GM21825 (cell line): ENCODE results near the gene MTCL1.

Experiments used
- ATAC-seq: cut with Tn5 transposase; IDR thresholded peaks from one replicate; pipeline ENCODE4 v1.9.1; 2021; ENCODE audit warnings: mild to moderate bottlenecking, moderate library complexity; ENCODE audit not compliant: unreplicated experiment

MTCL1 gene

DNA sequence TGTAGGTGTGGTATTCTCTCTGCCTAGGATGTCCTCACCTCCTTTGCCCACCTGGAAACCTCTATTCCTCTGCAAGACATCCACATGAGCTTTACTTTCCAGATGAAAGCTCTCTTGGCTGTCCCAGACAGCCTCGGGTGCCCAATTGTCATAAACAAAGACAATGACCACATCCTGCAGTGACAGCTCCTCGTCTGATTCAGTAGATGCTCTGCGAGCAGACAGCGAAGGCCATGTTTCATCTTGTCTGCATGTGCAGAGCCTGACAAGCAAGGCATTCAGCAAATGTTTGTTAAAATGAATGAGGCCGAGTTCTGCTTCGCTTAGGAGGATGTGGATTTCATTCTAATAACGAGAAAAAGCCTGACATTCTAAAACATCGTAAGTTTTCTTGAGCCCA is 150.9 kb downstream of the MTCL1 start:
- ATAC-seq, result no peak

DNA sequence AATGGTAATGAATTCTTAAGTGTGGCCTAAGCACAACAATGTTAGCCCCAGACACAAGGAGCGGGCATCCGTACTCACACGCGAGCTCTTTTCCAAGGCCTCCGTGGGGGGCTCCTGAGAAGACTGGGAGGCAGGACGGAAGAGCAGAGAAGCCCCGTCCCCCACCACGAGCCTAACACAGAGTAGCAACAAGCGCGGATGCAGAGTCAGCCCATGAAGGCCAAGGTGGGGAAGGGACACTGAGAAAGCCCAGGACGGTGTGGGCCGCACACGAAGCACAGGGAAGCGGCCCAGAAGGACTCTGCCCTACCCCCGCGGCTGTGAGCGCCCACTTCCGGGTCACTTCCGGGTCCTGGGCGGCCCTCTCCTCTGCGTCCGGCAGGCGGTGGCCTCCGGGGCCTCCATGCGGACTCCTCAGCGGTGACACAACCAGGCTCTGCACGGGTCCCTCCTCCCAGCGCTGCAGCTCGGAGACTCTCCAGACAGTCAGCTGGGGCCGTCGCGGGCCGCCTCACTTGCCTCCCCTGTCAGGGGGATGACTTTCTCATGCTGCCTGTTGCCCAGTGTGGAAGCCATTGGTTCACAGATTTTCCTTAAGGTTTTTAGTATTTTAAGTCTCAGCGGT is 151.5 kb downstream of the MTCL1 start:
- ATAC-seq, result no peak

DNA sequence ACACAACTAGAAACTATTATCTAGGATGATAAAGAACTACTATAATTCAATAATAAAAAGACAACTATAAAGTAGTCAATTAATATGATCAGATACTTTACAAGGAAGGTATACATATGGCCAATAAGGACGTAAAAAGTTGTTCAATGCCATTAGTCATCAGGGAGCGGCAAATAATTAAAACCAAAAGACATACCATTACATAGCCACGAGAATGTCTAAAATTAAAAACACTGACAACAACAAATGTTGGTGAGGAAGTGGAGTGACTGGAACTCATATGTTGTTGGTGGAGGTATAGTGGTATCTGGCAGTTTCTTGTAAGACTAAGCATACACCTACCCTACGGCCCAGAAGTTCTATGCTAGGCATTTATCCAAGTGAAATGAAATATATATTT is 152.4 kb downstream of the MTCL1 start:
- no peak for ATAC-seq

DNA sequence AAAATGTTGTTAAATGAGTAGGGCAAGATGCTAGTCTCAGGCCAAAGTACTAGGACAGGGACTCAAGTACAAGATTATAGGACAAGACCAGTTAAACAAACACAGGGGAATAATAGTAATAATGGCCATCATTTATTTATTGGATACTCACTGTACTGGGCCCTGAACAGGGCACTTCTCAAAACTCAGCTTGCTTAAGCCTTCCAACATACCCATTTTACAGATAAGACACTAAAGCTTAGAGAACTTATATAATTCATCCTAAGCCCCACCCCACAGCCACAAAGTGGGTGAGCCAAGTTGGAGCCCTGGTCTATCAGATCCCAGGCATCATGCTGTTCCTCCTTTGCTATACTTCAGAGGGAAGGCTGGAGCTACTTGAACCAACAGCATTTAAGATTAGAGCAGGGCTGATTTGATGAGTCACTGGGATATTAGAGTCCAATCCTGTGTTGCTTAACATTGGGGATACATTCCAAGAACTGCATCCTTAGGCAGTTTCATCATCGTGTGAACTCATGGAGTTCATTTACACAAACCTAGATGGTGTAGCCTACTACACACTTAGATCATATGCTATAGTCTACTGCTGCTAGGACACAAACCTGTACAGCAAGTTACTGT is 153.6 kb downstream of the MTCL1 start:
- ATAC-seq, result no peak

DNA sequence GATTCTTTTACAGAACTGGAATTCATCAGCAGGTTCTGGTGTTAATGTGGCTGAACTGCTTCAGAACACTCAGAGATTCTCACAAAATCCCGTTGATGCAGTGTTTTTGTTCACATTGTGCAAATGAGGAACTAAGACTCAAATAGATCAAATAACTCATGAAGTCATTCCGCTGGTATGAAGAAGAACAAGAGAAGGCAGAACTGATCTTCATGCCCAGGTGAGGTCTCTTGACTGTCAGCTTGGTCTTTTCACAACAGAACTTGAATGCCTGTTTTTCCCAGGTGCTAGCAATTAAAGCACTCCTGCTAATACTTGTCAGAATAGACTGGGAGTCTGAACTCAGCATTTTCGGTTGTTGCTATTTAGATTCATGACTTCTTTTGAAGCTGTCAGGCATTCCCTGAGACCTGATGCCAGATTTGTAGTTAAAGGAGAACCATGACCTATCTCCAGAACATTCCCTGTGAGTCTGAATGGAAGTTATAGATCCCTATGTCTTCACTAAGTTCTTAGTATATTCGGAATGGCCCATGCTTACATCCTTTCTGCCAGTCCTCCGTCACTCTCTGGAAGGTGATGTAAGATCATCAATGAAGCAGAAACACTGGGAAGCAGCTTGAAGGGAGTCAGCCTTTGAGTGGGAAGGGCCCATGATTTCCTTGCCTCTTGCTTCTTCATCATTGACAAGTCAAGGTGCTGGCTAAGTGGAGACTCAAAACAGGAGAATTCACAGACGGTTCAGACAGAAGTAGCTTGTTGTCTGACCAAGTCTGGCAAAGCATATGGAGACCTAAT is 155.7 kb downstream of the MTCL1 start:
- ATAC-seq, result no peak

DNA sequence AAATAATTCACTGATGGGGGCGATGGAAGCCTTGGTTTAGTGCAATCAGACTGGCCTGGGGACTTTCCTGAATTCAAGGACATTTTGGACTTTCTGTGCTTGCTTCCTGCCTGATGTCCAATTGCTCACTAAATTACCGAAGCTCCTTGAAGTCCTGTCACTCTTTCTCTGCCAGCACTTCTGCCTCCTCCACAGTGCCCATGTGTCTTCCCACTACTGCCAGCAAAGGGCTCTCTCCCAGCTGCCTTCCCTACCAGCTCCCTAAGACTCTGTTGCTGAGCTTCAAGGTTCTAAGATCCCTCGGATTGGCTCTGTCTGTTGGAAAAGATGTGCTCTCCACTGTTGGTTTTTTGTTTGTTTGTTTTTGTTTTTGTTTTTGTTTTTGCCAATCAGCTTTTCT is 158.1 kb downstream of the MTCL1 start:
- ATAC-seq, result no peak

DNA sequence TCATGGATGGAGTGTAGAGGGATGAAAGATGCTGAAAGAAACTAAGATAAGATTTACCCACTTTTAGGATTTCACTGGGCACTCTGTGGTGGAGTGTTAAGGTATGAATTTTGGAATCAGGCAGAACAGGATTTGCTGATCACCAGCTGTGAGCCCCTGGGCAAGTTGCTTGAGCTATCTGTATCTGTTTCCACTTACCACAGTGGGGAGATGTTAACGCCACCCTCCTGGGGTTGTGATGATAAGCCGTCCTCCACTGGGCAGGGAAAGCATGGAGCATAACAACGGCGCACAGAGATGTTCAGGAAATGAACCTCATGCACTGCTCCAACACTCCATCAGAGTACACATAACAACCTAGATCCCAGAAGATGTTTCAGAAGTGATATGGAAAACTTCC is 160.6 kb downstream of the MTCL1 start:
- ATAC-seq, result no peak

DNA sequence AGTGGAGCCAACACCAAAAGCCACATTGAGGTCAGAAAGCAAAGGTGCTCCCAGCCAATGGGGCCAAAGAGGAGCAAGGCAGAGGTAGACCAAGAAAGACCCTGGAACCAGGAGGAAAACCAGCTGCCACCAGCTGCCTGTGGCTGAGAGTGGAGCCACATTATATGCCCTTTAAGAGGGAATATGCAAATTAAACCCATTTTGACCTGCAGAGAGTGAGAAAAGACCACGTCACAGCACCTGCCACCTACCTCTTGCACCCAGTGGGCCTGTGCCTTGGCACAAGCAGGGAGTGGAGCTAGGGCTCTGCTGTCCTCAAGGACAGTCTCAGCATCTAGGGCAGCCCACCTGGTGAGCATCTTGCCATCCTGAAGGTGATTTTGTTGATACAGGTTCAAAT is 161.3 kb downstream of the MTCL1 start:
- no peak for ATAC-seq

DNA sequence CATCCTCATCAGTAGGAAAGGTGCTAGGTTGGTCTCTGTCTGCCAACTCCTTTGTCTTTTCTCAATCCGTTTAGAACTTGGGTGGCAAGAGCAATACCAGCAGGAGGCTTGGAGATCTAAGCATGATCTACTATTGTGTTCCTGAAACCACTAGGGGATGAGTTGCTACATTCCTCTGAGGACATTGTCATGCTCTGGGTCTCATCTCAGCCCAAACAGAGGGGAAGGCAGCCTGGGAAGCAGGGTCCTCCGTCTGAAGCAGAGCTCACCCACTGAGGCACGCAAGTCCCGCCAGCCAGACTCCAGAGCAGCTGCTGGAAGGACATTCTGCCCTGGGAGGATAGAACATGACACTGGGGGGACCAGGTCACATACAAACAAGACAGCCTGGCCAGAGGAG is 162.9 kb downstream of the MTCL1 start:
- no peak for ATAC-seq

DNA sequence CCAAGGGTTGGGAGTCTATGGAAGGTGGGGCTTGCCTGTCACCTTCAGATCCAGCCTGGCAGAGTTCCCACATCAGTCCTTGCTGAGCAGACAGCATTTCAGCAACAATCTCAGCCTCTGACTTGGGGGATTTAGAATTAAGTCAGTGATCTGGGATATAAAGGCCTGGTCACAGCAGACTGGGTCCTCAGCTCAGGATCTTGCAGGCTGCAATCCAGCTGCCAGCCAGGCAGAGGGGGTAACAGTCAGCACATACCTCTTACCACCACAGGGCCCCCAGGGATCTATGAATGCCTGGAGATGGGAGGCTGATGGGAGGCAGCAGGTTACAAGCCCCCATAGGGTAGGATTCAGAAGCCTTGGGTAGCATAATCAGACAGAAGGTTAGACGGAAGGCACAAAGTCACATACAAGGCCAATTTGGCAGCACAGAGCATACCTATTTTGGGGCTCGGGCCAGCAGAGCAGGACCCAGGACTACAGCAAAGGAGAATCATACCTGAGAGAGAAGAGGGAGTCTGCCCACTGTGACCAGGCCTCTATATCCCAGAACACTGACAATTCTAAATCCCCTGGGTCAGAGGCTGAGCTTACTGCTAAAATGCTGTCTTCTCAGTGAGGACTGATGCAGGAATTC is 163.5 kb downstream of the MTCL1 start:
- ATAC-seq, result no peak

DNA sequence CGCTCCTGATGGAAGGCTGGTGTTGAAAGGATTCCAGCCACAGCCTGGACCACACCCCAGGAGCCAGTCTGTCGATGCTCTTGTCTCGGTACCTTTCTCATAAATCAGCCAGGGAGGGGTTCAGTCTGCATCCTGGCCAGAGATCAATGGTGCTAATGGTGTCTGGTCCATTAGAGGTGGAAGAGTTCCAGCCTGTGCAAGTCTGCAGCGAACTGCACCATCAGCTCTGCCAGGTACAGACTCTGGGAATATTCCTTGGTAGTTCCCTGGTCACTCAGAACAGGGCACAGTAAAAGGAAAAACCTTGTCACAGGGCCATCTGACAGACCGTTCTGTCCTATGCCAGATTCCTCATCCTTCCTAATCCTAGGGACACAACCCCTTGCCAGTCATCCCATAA is 164.3 kb downstream of the MTCL1 start:
- no peak for ATAC-seq

DNA sequence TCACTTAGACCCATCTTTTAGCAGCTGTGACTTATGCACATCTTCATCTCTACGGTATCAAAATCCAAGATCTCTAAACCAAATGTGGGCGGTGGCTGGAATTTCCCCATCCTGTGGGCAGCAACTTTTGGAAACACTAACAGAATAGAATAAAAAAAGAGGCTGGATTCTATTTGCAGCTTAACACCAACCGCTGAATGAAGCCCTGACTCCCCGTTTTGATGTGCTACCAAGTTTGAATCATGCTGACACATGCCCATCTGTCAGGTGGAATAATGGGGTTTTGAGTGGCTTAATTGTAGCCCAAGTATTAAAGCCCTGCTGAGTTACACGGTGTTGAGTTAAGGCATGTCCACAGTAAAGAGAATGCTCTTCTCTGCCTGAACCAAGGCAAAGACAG is 165.2 kb downstream of the MTCL1 start:
- ATAC-seq, result no peak

DNA sequence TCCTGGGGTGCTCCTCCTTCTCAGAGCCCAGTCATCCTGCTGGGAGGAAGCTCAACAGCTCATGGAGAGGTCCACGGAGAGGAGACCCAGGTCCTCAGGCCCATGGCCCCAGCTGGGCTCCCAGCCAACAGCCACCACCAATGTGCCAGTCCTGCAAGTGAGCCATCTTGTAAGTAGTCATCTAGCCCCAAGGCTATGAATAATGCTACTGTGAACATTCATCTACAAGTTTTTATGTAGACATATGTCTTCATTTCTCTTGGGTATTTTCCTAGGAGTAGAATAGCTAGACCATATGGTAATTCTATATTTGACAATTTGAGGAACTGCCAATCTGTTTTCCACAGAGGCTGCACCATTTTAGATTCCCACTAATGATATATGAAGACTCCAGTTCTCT is 166.1 kb downstream of the MTCL1 start:
- no peak for ATAC-seq

DNA sequence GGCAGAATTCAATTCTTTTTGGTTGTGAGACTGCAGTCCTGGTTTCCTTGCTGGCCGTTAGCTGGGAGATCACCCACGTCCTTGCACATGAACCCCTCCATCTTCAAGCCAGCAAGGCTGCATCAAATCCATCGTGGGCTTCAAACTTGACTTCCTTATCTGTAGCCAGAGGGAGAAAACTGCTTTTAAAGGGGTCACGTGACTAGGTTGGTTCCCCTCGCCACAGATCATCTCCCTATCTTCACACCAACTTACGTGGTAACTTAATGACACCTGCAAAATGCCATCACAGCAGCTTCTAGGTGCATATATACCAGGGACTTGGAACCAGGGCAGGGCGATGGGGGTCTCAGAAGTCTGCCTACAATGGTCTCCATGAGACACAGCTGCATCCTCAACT is 169.5 kb downstream of the MTCL1 start:
- ATAC-seq, result no peak

DNA sequence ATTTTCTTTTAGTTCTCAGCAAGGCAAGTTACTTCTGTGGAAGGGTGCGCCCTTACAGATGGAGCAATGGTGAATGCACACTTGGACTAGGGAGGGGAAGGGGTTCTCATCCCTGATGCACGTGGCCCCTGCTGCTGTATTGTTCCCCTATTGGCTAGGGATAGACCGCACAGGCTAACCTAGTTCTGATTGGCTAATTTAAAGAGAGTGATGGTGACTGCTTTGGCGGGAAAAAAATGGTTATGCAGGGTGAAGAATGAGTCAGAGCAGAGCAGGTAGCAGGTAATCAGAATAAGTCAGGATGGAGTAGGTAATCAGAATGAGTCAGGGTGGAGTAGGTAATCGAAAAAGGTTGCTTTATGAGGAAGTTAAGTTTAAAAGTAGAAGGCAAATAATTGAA is 171.5 kb downstream of the MTCL1 start:
- ATAC-seq, result no peak

DNA sequence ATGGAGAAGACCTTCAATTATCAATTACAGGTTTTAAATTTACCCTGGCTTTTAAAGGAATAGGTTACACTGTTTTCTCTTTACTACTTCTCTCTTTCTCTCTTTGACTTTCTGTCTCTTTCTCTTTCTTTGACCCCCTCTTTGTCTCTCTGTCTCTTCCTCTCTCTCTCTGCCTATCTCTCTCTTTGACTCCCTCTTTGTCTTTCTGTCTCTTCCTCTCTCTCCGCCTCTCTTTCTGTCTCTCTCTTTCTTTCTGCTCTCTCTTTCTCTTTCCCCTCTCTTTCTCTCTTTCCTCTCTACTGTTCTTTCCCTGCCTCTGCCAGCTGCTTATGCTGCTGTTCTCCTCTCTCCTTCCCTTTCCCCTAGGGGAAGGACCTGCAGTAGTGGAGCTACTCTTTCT is 175.7 kb downstream of the MTCL1 start:
- no peak for ATAC-seq
